ENCODE results near the gene ITIH5. TPM values are rescaled to one million over a fixed set of nuclear protein-coding genes. Genes with fewer than 3 reads are reported as not detected.
"Not testable (repeated sequence)": the region's sequence is repeated elsewhere in the genome, so short reads cannot be mapped to it uniquely, and the experiment has no call there.

Gene ITIH5
- total RNA-seq, 2 experiments from 2014 or later, result not detected

GRCh38 chr10:7689591-7689990 lies 22.8 kb upstream of the ITIH5 start:
- CTCF ChIA-PET, result no interaction called here
- Mint-ChIP-seq H3K36me3 (ENCODE audit: low read depth) (no peaks in the 10 kb centered on the region), H3K9me3 (peaks cover 4% of the 10 kb centered on the region), H3K27me3 (no peaks in the 10 kb centered on the region), H3K4me1 (ENCODE audit: low read depth) (peaks cover 5% of the 10 kb centered on the region), H3K27ac (no peak overlapping the region), H3K4me3 (no peak overlapping the region)
- intact Hi-C loops (cut with DNase I, micrococcal nuclease), result loop anchor here (5.0 to 10.0 kb wide), 5 partner anchors 267 to 1613 kb away; partner anchors contain the start of gene SFMBT2 (in 1 of the 2)
- no peaks in the 10 kb centered on the region for H3K36me3 ChIP-seq (ENCODE audit: insufficient read depth, low read length)
- no peak overlapping the region for H3K27ac ChIP-seq (ENCODE audit: low read depth in 1 of 2, low read length in 2 of 2)
- H3K27me3 ChIP-seq (ENCODE audit: control insufficient read depth in 1 of 2, insufficient read depth in 2 of 2, low read length in 2 of 2), result no peaks in the 10 kb centered on the region
- ATAC-seq (ENCODE audit: poor library complexity), result no peak
- no peak for TF ChIP-seq CTCF (IDR thresholded peaks at IDR 0.05)
- H3K9me3 ChIP-seq (ENCODE audit: control insufficient read depth in 1 of 2, insufficient read depth in 1 of 2, low read length in 2 of 2), result peaks cover 20% of the 10 kb centered on the region in 2 experiments
- no peak for DNase-seq
- POLR2A ChIA-PET, result no interaction called here
- no peak overlapping the region for H3K4me3 ChIP-seq (ENCODE audit: low read length)
- no peaks in the 10 kb centered on the region for H3K4me1 ChIP-seq (ENCODE audit: insufficient read depth, low read length)

GRCh38 chr10:7687228-7687907 lies 20.6 kb upstream of the ITIH5 start:
- Mint-ChIP-seq H3K4me1 (ENCODE audit: low read depth) (peaks cover 5% of the 10 kb centered on the region), H3K27me3 (peaks cover 7% of the 10 kb centered on the region), H3K9me3 (peaks cover 2% of the 10 kb centered on the region), H3K4me3 (no peak overlapping the region), H3K27ac (no peak overlapping the region), H3K36me3 (ENCODE audit: low read depth) (no peaks in the 10 kb centered on the region)
- no peaks in the 10 kb centered on the region for H3K4me1 ChIP-seq (ENCODE audit: insufficient read depth, low read length)
- H3K36me3 ChIP-seq (ENCODE audit: insufficient read depth, low read length), result no peaks in the 10 kb centered on the region
- no peak overlapping the region for H3K4me3 ChIP-seq (ENCODE audit: low read length)
- ChIA-PET POLR2A (interaction anchor here (0.6 to 1.0 kb wide), 4 partner anchors 113 to 277 kb away, joined by 3 to 8 read pairs (median 3); partner anchors contain the start of gene SFMBT2), CTCF (interaction anchor here (0.7 to 4.9 kb wide), 15 partner anchors 10 to 1272 kb away, joined by 3 to 34 read pairs (median 3); no protein-coding TSS in a partner anchor)
- intact Hi-C loops (cut with DNase I, micrococcal nuclease), result loop anchor here (1.0 to 10.0 kb wide), 9 partner anchors 162 to 1615 kb away; partner anchors contain the start of gene SFMBT2 (in 1 of the 2)
- TF ChIP-seq CTCF (IDR thresholded peaks at IDR 0.05), result peak; percentile 89
- no peaks in the 10 kb centered on the region for H3K27me3 ChIP-seq (ENCODE audit: control insufficient read depth in 1 of 2, insufficient read depth in 2 of 2, low read length in 2 of 2)
- H3K27ac ChIP-seq (ENCODE audit: low read depth in 1 of 2, low read length in 2 of 2), result no peak overlapping the region
- peak; percentile 99 for ATAC-seq (ENCODE audit: poor library complexity)
- peaks cover 12 to 18% of the 10 kb centered on the region in 2 experiments for H3K9me3 ChIP-seq (ENCODE audit: control insufficient read depth in 1 of 2, insufficient read depth in 1 of 2, low read length in 2 of 2)
- peak; percentile 57 to 90 (median 66) for DNase-seq

GRCh38 chr10:7686351-7687171 lies 19.8 kb upstream of the ITIH5 start:
- H3K27me3 ChIP-seq (ENCODE audit: control insufficient read depth in 1 of 2, insufficient read depth in 2 of 2, low read length in 2 of 2), result no peaks in the 10 kb centered on the region
- POLR2A ChIA-PET, result interaction anchor here (0.6 to 1.0 kb wide), 3 partner anchors 161 to 276 kb away, joined by 3 to 8 read pairs (median 3); partner anchors contain the start of gene SFMBT2
- intact Hi-C loops (cut with DNase I, micrococcal nuclease), result loop anchor here (1.0 to 10.0 kb wide), 9 partner anchors 161 to 1616 kb away; partner anchors contain the start of gene SFMBT2 (in 1 of the 2)
- no peak overlapping the region for H3K4me3 ChIP-seq (ENCODE audit: low read length)
- CTCF ChIA-PET, result interaction anchor here (0.6 to 4.9 kb wide), 16 partner anchors 9 to 1272 kb away, joined by 3 to 34 read pairs (median 3); no protein-coding TSS in a partner anchor
- peaks cover 2% of the 10 kb centered on the region for H3K9me3 Mint-ChIP-seq
- DNase-seq, result no peak
- H3K36me3 Mint-ChIP-seq (ENCODE audit: low read depth), result no peaks in the 10 kb centered on the region
- ATAC-seq (ENCODE audit: poor library complexity), result no peak
- no peaks in the 10 kb centered on the region for H3K36me3 ChIP-seq (ENCODE audit: insufficient read depth, low read length)
- no peak for TF ChIP-seq CTCF (IDR thresholded peaks at IDR 0.05)
- no peak overlapping the region for H3K27ac ChIP-seq (ENCODE audit: low read depth in 1 of 2, low read length in 2 of 2)
- H3K27ac Mint-ChIP-seq, result no peak overlapping the region
- peaks cover 7% of the 10 kb centered on the region for H3K27me3 Mint-ChIP-seq
- H3K4me3 Mint-ChIP-seq, result no peak overlapping the region
- H3K9me3 ChIP-seq (ENCODE audit: control insufficient read depth in 1 of 2, insufficient read depth in 1 of 2, low read length in 2 of 2), result peaks cover 4 to 11% of the 10 kb centered on the region in 2 experiments
- no peaks in the 10 kb centered on the region for H3K4me1 ChIP-seq (ENCODE audit: insufficient read depth, low read length)
- peaks cover 5% of the 10 kb centered on the region for H3K4me1 Mint-ChIP-seq (ENCODE audit: low read depth)

- H3K36me3 Mint-ChIP-seq (ENCODE audit: low read depth); ATAC-seq (ENCODE audit: poor library complexity); H3K4me1 ChIP-seq (ENCODE audit: insufficient read depth, low read length); H3K4me3 ChIP-seq (ENCODE audit: low read length); H3K27ac ChIP-seq (ENCODE audit: low read depth in 1 of 2, low read length in 2 of 2); DNase-seq; CTCF ChIA-PET; H3K9me3 ChIP-seq (ENCODE audit: control insufficient read depth in 1 of 2, insufficient read depth in 1 of 2, low read length in 2 of 2); H3K27ac Mint-ChIP-seq; H3K36me3 ChIP-seq (ENCODE audit: insufficient read depth, low read length); H3K9me3 Mint-ChIP-seq; POLR2A ChIA-PET; H3K4me1 Mint-ChIP-seq (ENCODE audit: low read depth); H3K4me3 Mint-ChIP-seq: not testable (repeated sequence)
- peaks cover 27% of the 10 kb centered on the region for H3K27me3 Mint-ChIP-seq
- intact Hi-C loops (cut with DNase I, micrococcal nuclease), result loop anchor here (10.0 kb wide), 3 partner anchors 265 to 555 kb away; partner anchors contain the start of gene SFMBT2 (in 1 of the 2)
- peaks cover 6 to 16% of the 10 kb centered on the region in 2 experiments for H3K27me3 ChIP-seq (ENCODE audit: control insufficient read depth in 1 of 2, insufficient read depth in 2 of 2, low read length in 2 of 2)
Measured at GRCh38 chr10:7680078-7680477, 13.3 kb upstream of the ITIH5 start.

Data from CD4-positive, alpha-beta T cell (primary cell).